GM12874 (cell line): Measurements from ENCODE around the gene PMVK.

Experiments
- TF ChIP-seq, protein P1 (sequence below): IDR thresholded peaks from 2 replicates; pipeline ENCODE4 v1.5.1; 2011; ENCODE audit warnings: low read depth, mild to moderate bottlenecking, control low read depth, low read length, moderate library complexity; ENCODE audit not compliant: insufficient read depth

Gene PMVK

DNA sequence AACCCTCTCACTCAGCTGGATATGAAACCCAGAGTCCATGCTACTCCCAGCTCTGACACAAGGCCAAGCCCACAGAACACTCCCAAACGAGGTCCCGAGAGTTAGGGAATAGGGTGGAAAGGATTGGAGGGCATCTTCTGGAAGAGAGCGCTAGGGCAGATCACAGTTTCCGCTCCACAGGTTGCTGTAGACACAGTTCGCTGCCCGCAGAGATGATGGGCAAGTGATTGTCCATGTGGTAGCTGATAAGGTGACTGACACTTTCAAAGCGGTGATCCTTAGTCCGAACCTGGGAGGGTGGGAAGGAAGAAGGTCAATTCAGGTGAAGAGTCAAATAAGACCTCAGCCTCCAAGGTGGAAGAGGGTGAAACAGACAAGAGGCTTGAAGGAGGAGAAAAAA is 27.1 kb upstream of the PMVK start:
- TF ChIP-seq, protein P1, sequence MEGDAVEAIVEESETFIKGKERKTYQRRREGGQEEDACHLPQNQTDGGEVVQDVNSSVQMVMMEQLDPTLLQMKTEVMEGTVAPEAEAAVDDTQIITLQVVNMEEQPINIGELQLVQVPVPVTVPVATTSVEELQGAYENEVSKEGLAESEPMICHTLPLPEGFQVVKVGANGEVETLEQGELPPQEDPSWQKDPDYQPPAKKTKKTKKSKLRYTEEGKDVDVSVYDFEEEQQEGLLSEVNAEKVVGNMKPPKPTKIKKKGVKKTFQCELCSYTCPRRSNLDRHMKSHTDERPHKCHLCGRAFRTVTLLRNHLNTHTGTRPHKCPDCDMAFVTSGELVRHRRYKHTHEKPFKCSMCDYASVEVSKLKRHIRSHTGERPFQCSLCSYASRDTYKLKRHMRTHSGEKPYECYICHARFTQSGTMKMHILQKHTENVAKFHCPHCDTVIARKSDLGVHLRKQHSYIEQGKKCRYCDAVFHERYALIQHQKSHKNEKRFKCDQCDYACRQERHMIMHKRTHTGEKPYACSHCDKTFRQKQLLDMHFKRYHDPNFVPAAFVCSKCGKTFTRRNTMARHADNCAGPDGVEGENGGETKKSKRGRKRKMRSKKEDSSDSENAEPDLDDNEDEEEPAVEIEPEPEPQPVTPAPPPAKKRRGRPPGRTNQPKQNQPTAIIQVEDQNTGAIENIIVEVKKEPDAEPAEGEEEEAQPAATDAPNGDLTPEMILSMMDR, result no peak

DNA sequence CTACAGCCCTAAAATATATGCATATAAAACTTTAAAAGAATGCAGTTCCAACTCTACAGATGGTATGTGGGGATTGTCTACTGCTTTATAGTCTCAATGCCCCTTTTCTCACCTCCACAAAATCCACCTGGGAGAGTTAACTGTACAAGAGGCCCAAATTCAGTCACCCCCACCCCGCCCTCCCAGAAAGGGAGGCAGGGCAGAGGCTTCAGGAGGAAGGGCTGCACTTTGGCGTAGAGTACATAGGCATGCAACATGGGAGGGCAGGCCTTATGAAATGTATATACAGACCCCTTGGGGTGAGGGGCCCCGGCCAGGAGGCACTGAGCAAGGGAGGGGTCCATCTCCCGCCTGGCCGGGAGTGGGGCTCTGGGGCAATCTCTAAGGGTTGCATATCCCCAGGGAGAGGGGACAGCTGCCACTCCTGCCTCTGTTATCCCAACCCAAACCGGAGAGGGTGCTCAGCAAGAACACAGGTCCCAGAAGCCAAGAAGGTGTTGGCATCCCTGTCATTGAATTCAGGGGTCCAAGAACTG is 26.3 kb upstream of the PMVK start:
- TF ChIP-seq, protein P1, result no peak

DNA sequence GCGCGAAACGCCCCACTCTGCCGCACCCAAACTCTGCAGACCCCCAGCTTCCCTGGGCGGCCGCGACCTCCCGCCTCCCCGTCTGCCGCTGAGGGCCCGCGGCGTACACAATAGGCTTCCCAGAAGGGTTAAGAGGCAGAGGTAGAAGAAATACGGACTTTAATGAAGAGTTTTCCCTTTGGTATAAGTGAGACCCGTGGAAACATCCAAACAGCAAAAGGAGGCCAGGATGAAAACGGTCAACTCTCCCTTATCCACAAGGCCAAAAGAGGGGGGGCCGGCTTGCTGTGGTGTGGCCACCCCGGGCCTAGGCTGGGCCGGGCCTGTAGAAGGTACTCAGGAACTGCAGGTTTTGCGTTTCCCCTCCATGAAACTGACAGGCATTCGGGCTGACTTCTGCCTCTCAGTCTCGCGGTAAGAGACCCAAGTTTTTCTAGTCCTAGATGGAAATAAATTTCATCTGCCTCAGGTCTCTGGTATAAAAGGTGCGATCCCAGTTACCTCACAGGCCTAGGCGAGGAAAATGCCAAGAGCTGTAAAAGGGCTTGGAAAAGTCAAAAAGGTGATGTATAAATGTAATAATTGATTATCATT is 25.7 kb upstream of the PMVK start:
- TF ChIP-seq, protein P1, result no peak

DNA sequence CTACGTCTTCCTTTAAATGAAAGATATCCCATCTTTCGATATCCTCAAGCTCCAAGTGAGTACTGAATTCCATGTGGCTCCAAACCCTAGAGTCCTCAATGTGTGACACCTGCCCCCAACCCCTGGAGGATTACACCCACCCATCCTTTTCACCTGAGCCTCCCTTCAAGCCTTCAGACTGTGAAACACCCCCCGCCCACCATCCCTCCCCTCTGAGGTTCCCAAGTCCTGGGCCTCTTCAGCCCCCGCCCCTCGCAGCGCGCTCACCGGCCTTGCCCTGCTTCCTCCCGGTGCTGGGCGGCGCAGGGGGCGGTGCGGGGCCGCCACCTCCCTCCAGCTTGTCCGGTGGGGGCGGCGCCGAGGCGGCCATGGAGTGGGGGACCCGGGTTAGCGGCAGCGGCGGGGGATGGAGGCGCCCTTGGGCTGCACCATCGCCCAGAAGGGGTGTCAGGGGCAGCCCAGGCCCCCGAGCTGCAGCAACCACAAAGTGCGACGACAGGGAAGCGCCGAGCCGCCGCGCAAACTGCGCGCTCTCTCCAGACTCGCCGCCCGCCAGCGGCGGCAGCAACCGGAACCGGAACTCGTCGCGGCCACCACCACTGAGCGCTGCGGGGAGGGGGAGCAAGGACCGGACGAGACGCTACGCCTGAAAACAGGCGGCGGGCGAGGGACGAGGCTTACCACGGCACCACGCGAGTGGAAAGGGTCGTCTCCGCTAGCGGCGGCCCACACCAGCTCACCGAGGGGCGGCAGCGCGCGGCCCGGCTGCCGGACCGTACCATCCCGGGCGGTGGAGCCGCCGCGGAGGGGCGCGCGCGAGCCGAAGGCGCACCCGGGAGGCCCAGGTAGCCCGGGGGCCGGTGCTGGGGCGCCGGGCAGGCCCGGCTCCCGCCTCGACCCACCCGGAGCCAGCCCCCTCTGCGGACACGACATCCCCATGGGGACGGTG is 25.0 kb upstream of the PMVK start, which contains the start of gene PYGO2:
TSS of gene PYGO2 (minus strand) at position 576 of the 949 bp plus-strand sequence. CDS start at position 370, 206 bp downstream.
- TF ChIP-seq, protein P1, result peak; percentile 70

- TF ChIP-seq, protein P1, result no peak
Measured at GRCh38 chr1:154960446-154961136, 24.1 kb upstream of the PMVK start.

- TF ChIP-seq, protein P1, result no peak
Measured at GRCh38 chr1:154959426-154959780, 22.9 kb upstream of the PMVK start.
